ENCODE data around the gene APCDD1.

The APCDD1 gene

DNA sequence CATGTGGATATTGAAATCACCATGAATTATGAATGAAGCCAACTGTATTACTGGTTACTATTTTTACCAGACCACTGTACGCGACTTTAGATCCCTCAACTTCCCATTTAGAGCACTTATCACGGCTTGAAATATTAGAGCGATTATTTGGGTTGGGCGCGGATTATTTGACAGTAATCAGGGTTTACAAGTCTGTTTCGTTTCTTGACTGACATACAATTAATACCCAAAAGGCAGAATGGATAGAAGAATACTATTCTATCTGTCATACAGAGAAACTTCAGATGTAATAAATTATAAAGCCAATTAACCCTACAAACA, 70.9 kb downstream of the APCDD1 start:
- no peak for DNase-seq (ENCODE audit: low read depth)
- H3K4me3 ChIP-seq (ENCODE audit: control insufficient read depth, low read depth, low read length): peak overlapping the region; percentile 87
- TF ChIP-seq, protein P1, sequence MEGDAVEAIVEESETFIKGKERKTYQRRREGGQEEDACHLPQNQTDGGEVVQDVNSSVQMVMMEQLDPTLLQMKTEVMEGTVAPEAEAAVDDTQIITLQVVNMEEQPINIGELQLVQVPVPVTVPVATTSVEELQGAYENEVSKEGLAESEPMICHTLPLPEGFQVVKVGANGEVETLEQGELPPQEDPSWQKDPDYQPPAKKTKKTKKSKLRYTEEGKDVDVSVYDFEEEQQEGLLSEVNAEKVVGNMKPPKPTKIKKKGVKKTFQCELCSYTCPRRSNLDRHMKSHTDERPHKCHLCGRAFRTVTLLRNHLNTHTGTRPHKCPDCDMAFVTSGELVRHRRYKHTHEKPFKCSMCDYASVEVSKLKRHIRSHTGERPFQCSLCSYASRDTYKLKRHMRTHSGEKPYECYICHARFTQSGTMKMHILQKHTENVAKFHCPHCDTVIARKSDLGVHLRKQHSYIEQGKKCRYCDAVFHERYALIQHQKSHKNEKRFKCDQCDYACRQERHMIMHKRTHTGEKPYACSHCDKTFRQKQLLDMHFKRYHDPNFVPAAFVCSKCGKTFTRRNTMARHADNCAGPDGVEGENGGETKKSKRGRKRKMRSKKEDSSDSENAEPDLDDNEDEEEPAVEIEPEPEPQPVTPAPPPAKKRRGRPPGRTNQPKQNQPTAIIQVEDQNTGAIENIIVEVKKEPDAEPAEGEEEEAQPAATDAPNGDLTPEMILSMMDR (IDR thresholded peaks at IDR 0.05; ENCODE audit: control insufficient read depth, insufficient read depth, low read depth, low read length, missing control alignments): no peak

DNA sequence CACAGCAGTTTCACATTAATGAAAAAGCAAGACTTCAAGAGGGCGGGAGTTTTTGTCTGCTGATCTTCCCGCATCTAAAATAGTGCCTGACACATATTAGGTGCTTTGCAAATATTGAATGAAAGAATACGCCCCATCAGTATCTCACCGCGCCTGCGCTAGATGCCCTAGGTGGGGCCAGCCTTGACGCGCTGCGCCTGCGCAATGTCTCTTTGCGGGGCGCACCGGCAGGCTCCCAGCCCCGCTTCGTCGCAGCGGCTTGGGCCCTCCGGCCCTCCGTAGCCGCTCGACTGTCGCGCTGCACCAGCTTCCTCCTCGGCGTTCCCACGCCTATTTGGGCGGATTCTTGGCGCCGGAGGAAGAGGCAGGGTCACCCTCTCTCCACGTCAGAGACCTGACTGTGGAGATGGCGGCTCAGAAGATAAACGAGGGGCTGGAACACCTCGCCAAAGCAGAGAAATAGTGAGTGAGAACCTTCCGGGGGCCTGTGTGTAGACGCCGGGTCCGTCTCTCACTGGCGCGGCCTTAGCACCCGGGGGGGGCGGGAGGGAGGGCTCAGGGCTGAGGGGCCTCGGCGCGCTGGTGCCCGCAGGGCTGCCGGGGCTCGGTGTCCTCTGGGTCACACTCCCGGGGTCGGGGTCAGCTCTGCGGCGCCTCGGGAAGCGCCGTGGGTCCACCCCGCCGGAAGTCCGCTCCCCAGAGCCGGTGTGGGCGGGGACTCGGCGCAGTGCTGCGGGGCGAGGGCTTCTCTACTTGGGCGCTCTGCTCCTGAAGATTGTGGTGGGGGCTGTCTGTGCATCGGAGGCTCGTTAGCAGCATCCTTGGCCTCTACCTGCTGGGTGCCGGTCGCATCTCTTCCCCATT, 71.5 kb downstream of the APCDD1 start, which contains the start of gene NAPG:
Gene NAPG (plus strand): TSS at position 331 of the 864 bp plus-strand sequence. CDS start 76 bp downstream, at position 407.
- TF ChIP-seq, protein P1 (IDR thresholded peaks at IDR 0.05; ENCODE audit: control insufficient read depth, insufficient read depth, low read depth, low read length, missing control alignments): no peak
- peak; percentile 77 for DNase-seq (ENCODE audit: low read depth)

DNA sequence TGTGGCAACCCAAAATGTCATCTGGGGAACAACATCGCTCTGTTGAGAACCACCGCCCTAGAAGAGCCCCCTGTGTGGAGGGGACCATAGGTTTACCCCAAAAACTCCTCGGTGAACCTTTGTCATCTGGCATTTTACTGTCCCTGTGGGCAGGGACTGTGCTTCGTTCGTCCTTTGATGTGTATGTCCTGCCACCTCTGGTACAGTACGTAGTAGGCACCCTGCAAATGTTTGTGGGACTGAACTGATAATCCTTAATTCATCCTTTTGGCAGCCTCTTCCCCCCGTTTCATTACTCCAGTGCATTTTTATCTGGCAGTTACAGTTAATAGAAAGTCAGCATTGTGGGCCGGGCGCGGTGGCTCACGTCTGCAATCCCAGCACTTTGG, 72.1 kb downstream of the APCDD1 start:
- peak overlapping the region; percentile 87 for H3K4me3 ChIP-seq (ENCODE audit: control insufficient read depth, low read depth, low read length)
- TF ChIP-seq, protein P1 (IDR thresholded peaks at IDR 0.05; ENCODE audit: control insufficient read depth, insufficient read depth, low read depth, low read length, missing control alignments): peak; percentile 2
- no peak for DNase-seq (ENCODE audit: low read depth)

More for the DNA sequence above, 71.5 kb downstream of the APCDD1 start, which contains the start of gene NAPG:
- peak within 1 kb of the TSS; percentile 87 for H3K4me3 ChIP-seq (ENCODE audit: control insufficient read depth, low read depth, low read length)

DNA sequence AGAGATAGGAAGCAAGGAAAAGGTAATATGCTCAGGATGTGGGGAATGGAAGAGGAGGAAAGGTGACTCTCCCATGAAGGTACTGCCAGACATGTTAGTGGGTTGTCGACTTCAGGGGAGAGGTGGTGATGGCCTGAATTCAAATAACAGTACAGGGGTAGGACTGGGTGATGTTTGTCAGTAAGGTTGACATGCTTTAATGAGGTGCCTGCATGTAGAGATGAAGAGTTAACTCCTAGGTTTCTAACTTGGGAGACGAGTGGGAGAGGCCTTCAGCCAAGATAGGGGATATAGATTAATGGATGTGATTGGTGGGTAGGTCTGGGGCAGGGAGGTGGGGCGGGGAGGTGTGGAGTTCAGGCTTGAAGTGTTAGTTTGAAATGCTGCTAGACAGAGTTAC, 74.0 kb downstream of the APCDD1 start:
- DNase-seq (ENCODE audit: low read depth): no peak
- TF ChIP-seq, protein P1 (IDR thresholded peaks at IDR 0.05; ENCODE audit: control insufficient read depth, insufficient read depth, low read depth, low read length, missing control alignments): no peak

DNA sequence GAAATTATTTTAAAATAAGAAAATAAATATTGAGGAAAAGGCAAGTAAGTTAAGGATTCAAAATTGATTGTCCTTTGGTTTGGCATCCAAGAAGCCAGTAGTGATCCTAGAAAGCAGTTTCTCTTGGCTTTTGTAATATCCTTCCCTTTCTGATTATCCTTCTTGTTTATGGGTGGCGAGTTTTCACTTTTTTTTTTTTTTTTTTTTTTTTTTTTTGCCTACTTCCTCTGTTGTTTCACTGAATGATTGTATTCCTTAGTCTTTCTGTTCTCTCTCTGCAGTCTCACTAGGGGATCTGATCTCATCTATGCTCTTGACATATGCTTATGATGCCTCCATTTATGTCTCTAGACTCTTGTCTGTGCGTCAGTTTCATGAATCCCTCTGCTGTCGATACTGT, 75.6 kb downstream of the APCDD1 start:
- H3K4me3 ChIP-seq (ENCODE audit: control insufficient read depth, low read depth, low read length): no peak overlapping the region
- no peak for DNase-seq (ENCODE audit: low read depth)
- TF ChIP-seq, protein P1 (IDR thresholded peaks at IDR 0.05; ENCODE audit: control insufficient read depth, insufficient read depth, low read depth, low read length, missing control alignments): no peak

More for the DNA sequence above, 74.0 kb downstream of the APCDD1 start:
- H3K4me3 ChIP-seq (ENCODE audit: control insufficient read depth, low read depth, low read length): no peak overlapping the region

DNA sequence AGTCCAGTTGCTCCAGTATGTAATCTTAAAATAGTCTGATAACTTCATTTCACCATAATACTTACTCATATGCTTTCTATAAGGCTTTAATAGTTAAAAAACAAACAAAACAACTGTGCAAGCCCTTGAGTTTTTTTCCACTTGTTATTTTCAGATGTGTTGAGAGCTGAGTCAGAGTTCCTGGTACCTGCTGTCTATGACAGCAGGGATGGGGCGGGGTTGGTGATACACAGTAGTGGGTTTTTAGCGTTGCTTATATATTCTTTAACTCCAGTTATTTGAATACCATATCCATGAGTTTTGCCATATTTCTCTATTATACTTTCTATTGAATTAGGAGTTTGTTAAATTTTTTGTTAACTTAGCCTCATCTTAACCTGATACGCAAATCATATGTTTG, 76.4 kb downstream of the APCDD1 start:
- H3K4me3 ChIP-seq (ENCODE audit: control insufficient read depth, low read depth, low read length): no peak overlapping the region
- no peak for DNase-seq (ENCODE audit: low read depth)
- TF ChIP-seq, protein P1 (IDR thresholded peaks at IDR 0.05; ENCODE audit: control insufficient read depth, insufficient read depth, low read depth, low read length, missing control alignments): no peak
